HG03520 (cell line): ENCODE data around the gene BICDL2.
A peak's percentile ranks its signal among the peaks of the same experiment; 100 is the strongest.

Source experiments
- ATAC-seq: cut with Tn5 transposase; IDR thresholded peaks from one replicate; pipeline ENCODE4 v1.9.1; 2021; ENCODE audit warnings: mild to moderate bottlenecking, moderate library complexity; ENCODE audit not compliant: unreplicated experiment

Gene BICDL2

DNA sequence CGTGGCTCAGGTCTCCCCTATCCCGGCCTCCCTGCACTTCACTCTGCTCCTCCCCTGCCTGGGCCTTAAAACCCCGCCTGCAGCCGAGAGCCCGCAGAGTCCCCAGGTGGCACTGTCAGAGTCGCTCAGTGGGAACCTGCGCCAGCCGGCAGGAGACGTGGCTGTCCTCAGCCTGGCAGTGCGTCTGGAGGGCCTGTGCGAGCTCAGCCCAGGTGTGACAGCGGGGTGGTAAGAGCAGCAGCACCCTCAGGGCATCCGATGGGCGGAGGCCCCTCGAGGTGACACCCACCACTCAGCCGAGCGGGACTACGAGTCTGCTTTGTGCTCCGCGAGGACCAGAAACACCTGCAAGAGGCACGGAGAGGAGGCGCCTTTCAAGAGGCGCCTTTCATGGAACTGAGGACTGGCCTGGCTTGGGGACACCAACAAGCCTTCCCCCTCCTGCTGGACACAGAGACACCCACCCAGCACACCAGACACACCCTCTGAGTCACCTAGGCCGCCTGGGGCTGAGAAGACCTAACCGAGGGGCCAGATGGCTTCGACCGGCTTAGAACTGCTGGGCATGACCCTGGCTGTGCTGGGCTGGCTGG is 23.8 kb downstream of the BICDL2 start, which contains the start of gene CLDN9:
Gene CLDN9, plus strand, starts transcription at position 96 of the 593 bp plus-strand sequence. Its CDS starts 440 bp downstream, at position 536.
- ATAC-seq: no peak

DNA sequence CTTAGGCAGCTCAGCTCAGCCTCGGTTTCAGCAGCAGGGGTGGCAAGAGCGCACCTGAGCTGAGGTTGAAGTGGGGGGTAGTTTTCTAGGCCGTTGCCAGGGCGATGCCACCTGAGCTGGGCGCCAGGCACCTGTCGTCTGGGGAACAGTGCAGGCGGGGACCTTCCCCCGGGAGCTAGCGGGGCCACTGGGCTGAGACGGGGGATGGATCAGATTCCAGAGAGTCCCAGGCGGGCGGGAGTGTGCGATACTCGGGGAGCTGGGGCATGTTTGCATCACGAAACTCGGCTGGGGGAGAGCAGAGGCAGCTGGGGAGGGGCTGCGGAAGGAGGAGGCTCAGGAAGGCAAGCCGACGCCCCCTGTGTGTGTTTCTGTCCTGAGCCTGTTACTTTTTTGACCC is 24.5 kb downstream of the BICDL2 start:
- ATAC-seq: no peak

GRCh38 chr16:3010510-3010909 is 26.2 kb downstream of the BICDL2 start:
- ATAC-seq: no peak

- no peak for ATAC-seq
Observed at GRCh38 chr16:3009568-3010390, 27.0 kb downstream of the BICDL2 start.

GRCh38 chr16:3008690-3009037 is 28.1 kb downstream of the BICDL2 start:
- no peak for ATAC-seq

GRCh38 chr16:3007957-3008689 is 28.6 kb downstream of the BICDL2 start:
- no peak for ATAC-seq

- no peak for ATAC-seq
Observed at GRCh38 chr16:3007059-3007956, 29.4 kb downstream of the BICDL2 start.

- ATAC-seq: no peak
Observed at GRCh38 chr16:3004781-3005284, 31.9 kb downstream of the BICDL2 start.

GRCh38 chr16:3004319-3004718 is 32.4 kb downstream of the BICDL2 start:
- ATAC-seq: peak; percentile 13

GRCh38 chr16:3003582-3004270 is 33.0 kb downstream of the BICDL2 start:
- ATAC-seq: peak; percentile 95

DNA sequence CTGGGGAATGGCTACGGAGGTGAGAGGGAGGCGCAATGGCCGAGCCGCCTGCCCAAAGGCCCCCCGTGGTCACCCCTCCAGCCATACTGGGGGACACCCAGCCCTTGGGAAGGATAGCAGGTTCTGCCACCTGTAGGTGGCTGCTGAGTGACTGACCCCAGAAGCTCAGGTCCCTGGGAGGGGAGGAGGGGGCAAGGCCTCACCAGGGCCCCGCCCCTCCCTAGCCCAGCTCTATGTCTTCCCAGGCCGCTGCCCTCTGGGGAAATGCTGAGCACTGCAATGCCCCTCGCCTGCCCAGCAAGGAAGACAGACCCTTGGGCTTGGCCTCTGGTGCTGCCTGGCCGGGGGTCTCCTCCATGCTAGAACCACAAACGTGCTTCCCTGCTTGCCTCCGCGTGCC is 35.4 kb downstream of the BICDL2 start:
- no peak for ATAC-seq

GRCh38 chr16:3000540-3000939 is 36.2 kb downstream of the BICDL2 start:
- ATAC-seq: no peak

DNA sequence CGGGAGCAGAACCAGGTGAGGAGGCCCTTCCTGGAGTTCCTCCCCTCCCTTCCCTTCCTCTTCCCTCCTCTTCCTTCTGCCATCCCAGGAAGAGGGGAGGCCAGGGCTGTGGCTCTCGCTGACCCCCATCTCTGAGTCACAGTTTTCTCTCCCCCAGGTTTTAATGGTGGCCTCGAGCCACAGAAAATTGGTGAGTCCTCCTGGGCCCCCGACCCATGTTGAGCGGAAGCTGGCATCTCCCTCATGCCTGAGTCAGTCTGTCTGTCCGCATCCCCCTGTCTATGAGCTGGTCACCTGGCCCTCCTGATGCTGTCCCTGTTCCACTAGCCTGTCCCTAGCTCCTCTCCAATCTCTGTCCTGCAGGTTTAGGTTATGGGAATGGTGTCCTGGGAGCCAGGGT is 36.8 kb downstream of the BICDL2 start:
- no peak for ATAC-seq

DNA sequence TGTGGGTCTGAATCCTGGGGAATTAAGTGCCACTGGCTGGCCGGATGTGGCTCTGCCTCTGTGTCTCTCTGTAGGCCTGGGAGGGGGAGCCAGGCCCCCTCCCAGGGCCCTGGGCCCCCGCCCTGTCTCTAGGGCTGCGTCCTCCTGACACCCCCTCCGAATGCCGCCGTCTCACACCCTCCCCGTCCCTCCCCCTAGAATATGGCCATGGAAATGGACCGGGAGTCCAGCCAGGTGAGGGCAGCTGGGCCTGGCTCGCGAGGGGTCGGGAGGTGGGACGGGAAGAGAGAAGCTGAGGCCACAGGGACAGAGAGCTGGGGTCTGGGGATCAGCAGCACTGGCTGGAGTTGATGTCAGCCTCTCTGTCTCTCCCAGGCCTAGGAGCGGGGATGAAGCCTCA is 40.4 kb downstream of the BICDL2 start:
- no peak for ATAC-seq

DNA sequence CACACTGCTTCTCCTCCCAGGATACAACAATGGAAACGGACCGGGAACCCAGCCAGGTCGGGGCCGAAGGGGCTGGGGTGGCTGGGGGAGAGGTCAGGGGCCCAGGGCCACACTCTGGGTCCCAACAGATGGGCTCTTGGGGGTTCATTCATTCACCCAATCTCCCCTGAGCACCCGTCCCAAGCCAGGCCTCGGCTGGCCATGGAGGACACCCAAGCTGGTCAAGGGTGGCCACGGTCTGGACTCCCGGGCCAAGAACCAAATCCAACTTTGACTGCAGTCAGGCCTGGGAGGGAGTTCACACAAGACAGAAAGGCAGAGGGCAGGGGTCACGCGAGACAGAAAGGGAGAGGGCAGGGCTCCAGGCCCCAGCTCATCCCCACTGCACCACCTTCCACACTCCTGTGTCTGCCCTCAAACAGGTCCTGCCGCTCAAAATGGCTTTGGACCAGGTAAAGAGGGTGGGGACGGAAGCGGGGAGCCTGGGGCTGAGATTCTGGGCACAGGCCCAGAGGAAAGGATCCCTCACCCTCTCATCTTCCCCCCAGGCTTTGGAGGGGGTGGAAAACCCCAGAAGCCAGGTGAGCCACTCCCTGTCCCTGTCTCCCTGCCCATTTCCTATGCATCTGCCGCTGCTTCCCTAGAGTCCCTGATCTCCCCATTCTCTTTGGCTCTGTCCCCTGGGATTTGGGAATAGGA is 44.2 kb downstream of the BICDL2 start:
- ATAC-seq: no peak

DNA sequence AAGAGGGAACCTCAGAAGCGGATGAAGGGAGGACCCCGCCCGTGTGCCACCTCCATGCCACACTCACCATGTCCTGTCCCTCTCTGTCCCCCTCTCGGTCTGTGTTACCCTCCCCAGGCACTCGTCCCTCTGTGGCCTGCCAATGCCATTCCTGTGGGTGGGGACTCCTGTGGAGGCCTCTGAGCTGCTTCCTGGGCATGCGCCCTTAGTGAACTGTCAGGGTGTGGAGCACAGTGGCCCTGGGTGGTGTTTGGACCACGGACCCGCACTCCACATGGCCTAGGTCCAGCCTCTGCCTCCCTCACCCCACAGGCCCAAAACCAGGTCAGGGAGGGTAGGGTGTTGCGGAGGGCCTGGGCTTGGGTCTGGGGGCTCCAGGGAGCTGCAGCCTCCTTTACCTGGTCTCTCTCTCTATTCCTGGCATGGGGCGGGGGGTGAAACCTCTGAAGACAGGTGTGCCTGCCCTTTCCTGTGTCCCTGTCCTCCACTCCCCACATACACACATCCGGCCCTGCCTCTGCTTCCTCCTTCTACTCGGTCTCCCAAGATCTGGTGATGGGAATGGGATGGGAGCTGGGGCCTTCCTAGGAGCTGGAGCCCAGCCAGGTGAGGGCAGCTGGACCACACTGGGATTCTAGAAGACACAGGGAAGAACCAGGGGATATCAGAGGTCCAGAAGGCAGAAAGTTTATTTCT is 45.0 kb downstream of the BICDL2 start:
- ATAC-seq: no peak

GRCh38 chr16:2990891-2991290 is 45.9 kb downstream of the BICDL2 start:
- no peak for ATAC-seq

- no peak for ATAC-seq
Observed at GRCh38 chr16:2988590-2989099, 48.1 kb downstream of the BICDL2 start.

GRCh38 chr16:2987833-2988232 is 48.9 kb downstream of the BICDL2 start:
- ATAC-seq: no peak
